ENCODE data around the gene FCHSD2. TPM values are rescaled to one million over a fixed set of nuclear protein-coding genes. Genes with fewer than 3 reads are reported as not detected.
A peak's percentile ranks its signal among the peaks of the same experiment; 100 is the strongest.

Gene FCHSD2
- total and polyA plus RNA-seq, 9 of the 15 experiments (the other 6 are each of a cell fraction or from before 2014, with no cell fraction given): 1.8 to 14.7 (median 6.4) TPM

DNA sequence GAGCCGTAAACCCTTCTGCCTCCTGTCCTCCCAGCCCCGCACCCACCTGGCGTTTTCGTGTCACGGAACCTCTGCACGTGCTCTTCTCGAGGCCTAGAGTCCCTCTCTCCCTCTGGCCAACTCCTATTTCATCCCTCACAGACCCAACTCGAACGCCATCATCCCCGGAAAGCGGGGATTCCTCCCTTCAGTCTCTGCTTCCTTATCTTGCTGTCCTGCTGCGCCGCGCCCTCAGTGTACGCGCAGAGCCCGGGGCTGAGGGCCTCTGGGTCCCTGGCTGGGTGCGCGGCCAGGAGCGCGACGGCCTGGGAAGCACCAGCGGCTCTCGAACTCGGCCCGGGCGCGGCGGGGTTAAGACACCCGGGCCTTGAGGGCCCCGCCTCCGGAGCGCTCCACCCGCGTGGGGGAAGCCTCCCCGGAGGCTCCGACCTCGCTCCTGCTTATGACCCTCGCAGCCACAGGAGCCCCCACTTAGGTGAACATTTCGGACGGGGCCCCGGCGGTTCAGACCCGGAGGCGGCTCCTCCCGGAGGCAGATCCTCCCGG is 328.3 kb downstream of the FCHSD2 start:
- intact Hi-C loops (cut with micrococcal nuclease): loop anchor here (2.0 to 5.0 kb wide), 2 partner anchors 19 to 87 kb away; partner anchors contain the start of gene STARD10
- DNase-seq (ENCODE audit: extremely low read depth in 1 of 4, low spot score in 3 of 4) (peak; percentile 80 to 86 (median 82)), ATAC-seq (peak; percentile 87), FAIRE-seq (no peak)
- no peaks in the 10 kb centered on the region for H3K9me3 ChIP-seq (replicated peaks; ENCODE audit: control insufficient read depth, insufficient read depth, low read depth, low read length)
- H3K4me1 ChIP-seq (replicated peaks in 1 of 2; ENCODE audit: control insufficient read depth in 2 of 2, insufficient read depth in 2 of 2, low read length in 2 of 2): peaks cover 33 to 42% of the 10 kb centered on the region in 2 experiments
- H3K9ac ChIP-seq (ENCODE audit: insufficient read depth in 1 of 2, low read depth in 2 of 2, low read length in 2 of 2): peak overlapping the region; percentile 78 to 92; a peak in 3 of 4 replicates
- no peaks in the 10 kb centered on the region for H3K27me3 ChIP-seq (ENCODE audit: control insufficient read depth in 2 of 2, insufficient read depth in 2 of 2, low read length in 2 of 2)
- H3K4me2 ChIP-seq (ENCODE audit: insufficient read depth, low read length): peak overlapping the region; percentile 93
- no peaks in the 10 kb centered on the region for H3K36me3 ChIP-seq (ENCODE audit: control insufficient read depth, insufficient read depth, low read length)
- peaks cover 5% of the 10 kb centered on the region for H3K9me1 ChIP-seq (ENCODE audit: control insufficient read depth, insufficient read depth, low read length)
- ChIA-PET CTCF (ENCODE audit: low intra/inter-chr PET ratio) (interaction anchor here (0.6 to 3.1 kb wide), 5 partner anchors 17 to 196 kb away, joined by 3 to 20 read pairs (median 3); no protein-coding TSS in a partner anchor), POLR2A (interaction anchor here (0.7 to 2.8 kb wide), 5 partner anchors 9 to 551 kb away, joined by 3 to 17 read pairs (median 3); partner anchors contain the start of gene STARD10)
- peak overlapping the region; percentile 59 for H3K4me3 ChIP-seq
- in situ Hi-C loops (cut with MboI): no loop called here
- H2AFZ ChIP-seq (ENCODE audit: low read depth, low read length): peak overlapping the region; percentile 96
- WGBS (ENCODE audit: insufficient coverage, low coverage, missing lambda C conversion rate): 1% methylated on average over 35 of the region's 47 CpGs
- no TSS peak for BruUV-seq (replicated peaks)
- peaks cover 4% of the 10 kb centered on the region; the same call in 2 of the 3 replicates for H3K79me2 ChIP-seq (ENCODE audit: control insufficient read depth, insufficient read depth, low read length)
- no peaks in the 10 kb centered on the region for H4K20me1 ChIP-seq (replicated peaks; ENCODE audit: control insufficient read depth, insufficient read depth, low read length)
- peak overlapping the region; percentile 87; the same call in 2 of the 3 replicates for H3K27ac ChIP-seq (ENCODE audit: extremely low read depth, low read depth, low read length)
- TF ChIP-seq SP1 (CRISPR knock-in tag; IDR thresholded peaks at IDR 0.05): peak; percentile 58
- TF ChIP-seq MBD2 (IDR thresholded peaks at IDR 0.05; ENCODE audit: borderline replicate concordance, low read depth): peak; percentile 90
- peak; percentile 74 for TF ChIP-seq POLR2A (conservative IDR thresholded peaks at IDR 0.05)
- TF ChIP-seq, protein P1, sequence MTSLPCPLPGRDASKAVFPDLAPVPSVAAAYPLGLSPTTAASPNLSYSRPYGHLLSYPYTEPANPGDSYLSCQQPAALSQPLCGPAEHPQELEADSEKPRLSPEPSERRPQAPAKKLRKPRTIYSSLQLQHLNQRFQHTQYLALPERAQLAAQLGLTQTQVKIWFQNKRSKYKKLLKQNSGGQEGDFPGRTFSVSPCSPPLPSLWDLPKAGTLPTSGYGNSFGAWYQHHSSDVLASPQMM (CRISPR knock-in tag; IDR thresholded peaks at IDR 0.05): no peak
- TF ChIP-seq, protein P2, sequence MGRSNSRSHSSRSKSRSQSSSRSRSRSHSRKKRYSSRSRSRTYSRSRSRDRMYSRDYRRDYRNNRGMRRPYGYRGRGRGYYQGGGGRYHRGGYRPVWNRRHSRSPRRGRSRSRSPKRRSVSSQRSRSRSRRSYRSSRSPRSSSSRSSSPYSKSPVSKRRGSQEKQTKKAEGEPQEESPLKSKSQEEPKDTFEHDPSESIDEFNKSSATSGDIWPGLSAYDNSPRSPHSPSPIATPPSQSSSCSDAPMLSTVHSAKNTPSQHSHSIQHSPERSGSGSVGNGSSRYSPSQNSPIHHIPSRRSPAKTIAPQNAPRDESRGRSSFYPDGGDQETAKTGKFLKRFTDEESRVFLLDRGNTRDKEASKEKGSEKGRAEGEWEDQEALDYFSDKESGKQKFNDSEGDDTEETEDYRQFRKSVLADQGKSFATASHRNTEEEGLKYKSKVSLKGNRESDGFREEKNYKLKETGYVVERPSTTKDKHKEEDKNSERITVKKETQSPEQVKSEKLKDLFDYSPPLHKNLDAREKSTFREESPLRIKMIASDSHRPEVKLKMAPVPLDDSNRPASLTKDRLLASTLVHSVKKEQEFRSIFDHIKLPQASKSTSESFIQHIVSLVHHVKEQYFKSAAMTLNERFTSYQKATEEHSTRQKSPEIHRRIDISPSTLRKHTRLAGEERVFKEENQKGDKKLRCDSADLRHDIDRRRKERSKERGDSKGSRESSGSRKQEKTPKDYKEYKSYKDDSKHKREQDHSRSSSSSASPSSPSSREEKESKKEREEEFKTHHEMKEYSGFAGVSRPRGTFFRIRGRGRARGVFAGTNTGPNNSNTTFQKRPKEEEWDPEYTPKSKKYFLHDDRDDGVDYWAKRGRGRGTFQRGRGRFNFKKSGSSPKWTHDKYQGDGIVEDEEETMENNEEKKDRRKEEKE (IDR thresholded peaks at IDR 0.05; ENCODE audit: borderline replicate concordance in 1 of 2, control insufficient read depth in 1 of 2, low read depth in 2 of 2, low read length in 1 of 2): peak in 1 of 2 experiments; percentile 93; a peak in 2 of 4 replicates
- peak; percentile 33 for TF ChIP-seq SMAD1 (IDR thresholded peaks at IDR 0.05; ENCODE audit: low read depth, low read length, partially characterized antibody)
- no peak for TF ChIP-seq TEAD2 (tag; IDR thresholded peaks at IDR 0.05)
- peak; percentile 65 to 87 for TF ChIP-seq MAZ (CRISPR knock-in tag; conservative IDR thresholded peaks at IDR 0.05 in 1 of 2, IDR thresholded peaks at IDR 0.05 in 1 of 2)
- TF ChIP-seq NR1H2 (CRISPR knock-in tag; IDR thresholded peaks at IDR 0.05): 0 out of 2 replicates have a peak, but pooled peaks have one; percentile 41
- TF ChIP-seq, protein P3, sequence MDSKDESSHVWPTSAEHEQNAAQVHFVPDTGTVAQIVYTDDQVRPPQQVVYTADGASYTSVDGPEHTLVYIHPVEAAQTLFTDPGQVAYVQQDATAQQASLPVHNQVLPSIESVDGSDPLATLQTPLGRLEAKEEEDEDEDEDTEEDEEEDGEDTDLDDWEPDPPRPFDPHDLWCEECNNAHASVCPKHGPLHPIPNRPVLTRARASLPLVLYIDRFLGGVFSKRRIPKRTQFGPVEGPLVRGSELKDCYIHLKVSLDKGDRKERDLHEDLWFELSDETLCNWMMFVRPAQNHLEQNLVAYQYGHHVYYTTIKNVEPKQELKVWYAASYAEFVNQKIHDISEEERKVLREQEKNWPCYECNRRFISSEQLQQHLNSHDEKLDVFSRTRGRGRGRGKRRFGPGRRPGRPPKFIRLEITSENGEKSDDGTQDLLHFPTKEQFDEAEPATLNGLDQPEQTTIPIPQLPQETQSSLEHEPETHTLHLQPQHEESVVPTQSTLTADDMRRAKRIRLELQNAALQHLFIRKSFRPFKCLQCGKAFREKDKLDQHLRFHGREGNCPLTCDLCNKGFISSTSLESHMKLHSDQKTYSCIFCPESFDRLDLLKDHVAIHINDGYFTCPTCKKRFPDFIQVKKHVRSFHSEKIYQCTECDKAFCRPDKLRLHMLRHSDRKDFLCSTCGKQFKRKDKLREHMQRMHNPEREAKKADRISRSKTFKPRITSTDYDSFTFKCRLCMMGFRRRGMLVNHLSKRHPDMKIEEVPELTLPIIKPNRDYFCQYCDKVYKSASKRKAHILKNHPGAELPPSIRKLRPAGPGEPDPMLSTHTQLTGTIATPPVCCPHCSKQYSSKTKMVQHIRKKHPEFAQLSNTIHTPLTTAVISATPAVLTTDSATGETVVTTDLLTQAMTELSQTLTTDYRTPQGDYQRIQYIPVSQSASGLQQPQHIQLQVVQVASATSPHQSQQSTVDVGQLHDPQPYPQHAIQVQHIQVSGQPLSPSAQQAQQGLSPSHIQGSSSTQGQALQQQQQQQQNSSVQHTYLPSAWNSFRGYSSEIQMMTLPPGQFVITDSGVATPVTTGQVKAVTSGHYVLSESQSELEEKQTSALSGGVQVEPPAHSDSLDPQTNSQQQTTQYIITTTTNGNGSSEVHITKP (IDR thresholded peaks at IDR 0.05; ENCODE audit: partially characterized antibody): peak; percentile 100
- TF ChIP-seq, protein P4, sequence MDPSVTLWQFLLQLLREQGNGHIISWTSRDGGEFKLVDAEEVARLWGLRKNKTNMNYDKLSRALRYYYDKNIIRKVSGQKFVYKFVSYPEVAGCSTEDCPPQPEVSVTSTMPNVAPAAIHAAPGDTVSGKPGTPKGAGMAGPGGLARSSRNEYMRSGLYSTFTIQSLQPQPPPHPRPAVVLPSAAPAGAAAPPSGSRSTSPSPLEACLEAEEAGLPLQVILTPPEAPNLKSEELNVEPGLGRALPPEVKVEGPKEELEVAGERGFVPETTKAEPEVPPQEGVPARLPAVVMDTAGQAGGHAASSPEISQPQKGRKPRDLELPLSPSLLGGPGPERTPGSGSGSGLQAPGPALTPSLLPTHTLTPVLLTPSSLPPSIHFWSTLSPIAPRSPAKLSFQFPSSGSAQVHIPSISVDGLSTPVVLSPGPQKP (CRISPR knock-in tag; IDR thresholded peaks at IDR 0.05): no peak
- TF ChIP-seq, protein P5, sequence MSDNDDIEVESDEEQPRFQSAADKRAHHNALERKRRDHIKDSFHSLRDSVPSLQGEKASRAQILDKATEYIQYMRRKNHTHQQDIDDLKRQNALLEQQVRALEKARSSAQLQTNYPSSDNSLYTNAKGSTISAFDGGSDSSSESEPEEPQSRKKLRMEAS (CRISPR knock-in tag; IDR thresholded peaks at IDR 0.05): peak; percentile 58; the same call in 1 of the 2 replicates

All from K562 (cell line).